Memory B cell (primary cell): Measurements from ENCODE around the gene GRIN2C.

Source experiments
- ATAC-seq: fragments of 150-1000 bp; cut with Tn5 transposase; 2 replicates; pipeline ENCODE4 v1.10.0; 2021; ENCODE audit warnings: low read depth, mild to moderate bottlenecking, moderate library complexity
- DNase-seq, 2 donors: peaks; one replicate each; pipeline ENCODE4 v3.0.0; 2022; ENCODE audit warnings: low spot score in 2 of 2
- H3K27ac Mint-ChIP-seq: one replicate; pipeline ENCODE4 v1.8.0; 2022; ENCODE audit warnings: mild to moderate bottlenecking, moderate library complexity, mixed read lengths
- H3K27me3 Mint-ChIP-seq: one replicate; pipeline ENCODE4 v1.8.0; 2022; ENCODE audit warnings: mixed read lengths
- H3K36me3 Mint-ChIP-seq: one replicate; pipeline ENCODE4 v1.8.0; 2022; ENCODE audit warnings: mild to moderate bottlenecking, mixed read lengths
- H3K4me1 Mint-ChIP-seq: one replicate; pipeline ENCODE4 v1.8.0; 2022; ENCODE audit warnings: mixed read lengths
- H3K4me3 Mint-ChIP-seq: one replicate; pipeline ENCODE4 v1.8.0; 2022; ENCODE audit warnings: mild to moderate bottlenecking, moderate library complexity, mixed read lengths
- H3K9me3 Mint-ChIP-seq: one replicate; pipeline ENCODE4 v1.8.0; 2022; ENCODE audit warnings: mixed read lengths

The GRIN2C gene

DNA sequence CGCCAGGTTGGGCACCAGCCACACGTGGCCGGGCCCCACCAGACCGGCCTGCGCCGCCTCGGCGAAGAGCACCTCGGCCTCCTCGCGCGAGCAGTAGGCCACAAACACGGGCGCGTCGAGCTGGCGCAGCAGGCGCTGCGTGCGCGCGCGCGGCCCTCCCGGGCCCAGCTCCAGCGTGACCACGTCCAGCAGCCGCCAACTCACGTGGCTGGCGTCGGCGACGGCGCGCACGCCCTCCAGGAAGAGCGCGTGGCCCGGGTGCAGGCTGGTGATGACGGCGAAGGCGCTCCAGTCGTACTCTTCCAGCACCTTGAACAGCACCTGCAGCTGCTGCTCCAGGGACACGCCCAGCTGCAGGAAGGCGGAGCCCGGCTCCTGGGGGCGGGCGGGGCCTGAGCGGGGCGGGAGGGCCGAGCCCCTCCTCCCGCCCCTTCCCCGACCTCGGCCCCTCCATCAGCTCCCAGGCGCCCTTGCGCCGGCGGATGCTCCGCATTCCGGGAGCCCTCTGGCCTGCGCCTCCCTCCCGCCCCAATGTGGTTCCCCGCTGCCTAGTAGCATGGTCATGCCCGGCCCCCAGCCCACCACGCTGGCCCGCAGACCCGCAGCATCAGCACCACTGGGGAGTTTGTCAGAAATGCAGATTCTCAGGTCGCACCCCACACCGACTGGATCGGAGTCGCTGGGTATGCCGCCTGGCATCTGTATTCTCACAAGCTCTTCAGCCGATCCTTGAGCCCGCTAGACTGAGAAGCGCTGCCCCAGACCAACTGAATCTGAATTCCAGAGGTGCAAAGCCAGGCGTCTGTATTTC lies 7.2 kb downstream of the GRIN2C start:
- Mint-ChIP-seq H3K36me3 (no peaks in the 10 kb centered on the region), H3K27me3 (peaks cover 40% of the 10 kb centered on the region), H3K4me3 (peak overlapping the region; percentile 54), H3K9me3 (no peaks in the 10 kb centered on the region), H3K4me1 (peaks cover 5% of the 10 kb centered on the region), H3K27ac (no peak overlapping the region)
- ATAC-seq (peak; percentile 86), DNase-seq (no peak)

DNA sequence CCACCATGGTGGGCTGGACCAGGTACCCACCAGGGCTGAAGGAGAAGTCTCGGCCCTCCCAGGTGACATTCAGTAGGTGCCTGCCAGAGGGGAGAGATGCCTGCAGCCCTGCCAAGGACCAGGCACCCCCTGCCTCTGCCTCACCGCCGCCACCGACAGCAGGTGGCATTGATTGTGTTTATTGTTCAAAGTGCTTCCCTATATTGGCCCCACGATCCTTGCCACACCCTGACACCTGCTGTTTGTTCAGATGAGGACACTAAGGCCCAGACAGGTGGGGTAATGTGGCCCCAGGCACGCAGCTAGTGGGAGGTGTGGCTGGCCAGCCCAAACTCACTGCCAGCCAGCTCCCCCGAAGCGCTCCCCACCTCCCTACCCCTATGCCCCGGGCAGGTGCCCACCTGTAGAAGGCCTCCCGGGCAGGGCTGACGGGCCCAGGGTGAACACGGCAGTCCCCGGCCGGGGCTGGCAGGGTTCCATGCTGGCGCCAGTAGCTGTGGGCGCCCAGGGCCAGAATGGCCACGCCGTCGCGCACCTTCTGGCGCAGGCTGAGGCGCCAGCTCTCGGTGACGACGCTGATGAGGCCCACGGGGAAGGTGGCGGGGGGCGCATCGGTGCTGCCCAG lies 8.0 kb downstream of the GRIN2C start:
- Mint-ChIP-seq H3K9me3 (no peaks in the 10 kb centered on the region), H3K36me3 (no peaks in the 10 kb centered on the region), H3K4me1 (peaks cover 2% of the 10 kb centered on the region), H3K27me3 (peaks cover 38% of the 10 kb centered on the region), H3K4me3 (no peak overlapping the region), H3K27ac (no peak overlapping the region)
- ATAC-seq (no peak), DNase-seq (no peak)

DNA sequence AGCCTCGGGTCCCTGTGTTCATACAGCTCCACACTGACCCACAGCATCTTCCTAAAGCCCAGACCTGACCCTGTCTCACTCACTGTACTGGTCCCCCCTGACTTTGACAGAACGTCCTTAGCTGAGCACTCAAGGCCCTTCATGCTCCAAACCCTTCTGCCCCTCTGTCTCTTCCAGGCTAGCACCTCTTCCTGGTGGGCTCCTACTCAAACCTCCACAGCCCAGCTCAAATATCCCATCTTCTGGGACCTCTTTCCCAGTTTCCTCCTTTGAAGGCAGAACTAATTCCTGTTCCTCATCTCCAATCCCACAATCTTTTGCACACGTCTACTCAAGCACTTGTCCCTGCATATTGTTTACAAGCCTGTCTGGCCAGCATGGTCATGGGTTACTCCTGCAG lies 8.8 kb downstream of the GRIN2C start:
- Mint-ChIP-seq H3K4me1 (peaks cover 2% of the 10 kb centered on the region), H3K4me3 (no peak overlapping the region), H3K27me3 (peaks cover 36% of the 10 kb centered on the region), H3K36me3 (no peaks in the 10 kb centered on the region), H3K27ac (no peak overlapping the region), H3K9me3 (no peaks in the 10 kb centered on the region)
- DNase-seq (no peak), ATAC-seq (no peak)

DNA sequence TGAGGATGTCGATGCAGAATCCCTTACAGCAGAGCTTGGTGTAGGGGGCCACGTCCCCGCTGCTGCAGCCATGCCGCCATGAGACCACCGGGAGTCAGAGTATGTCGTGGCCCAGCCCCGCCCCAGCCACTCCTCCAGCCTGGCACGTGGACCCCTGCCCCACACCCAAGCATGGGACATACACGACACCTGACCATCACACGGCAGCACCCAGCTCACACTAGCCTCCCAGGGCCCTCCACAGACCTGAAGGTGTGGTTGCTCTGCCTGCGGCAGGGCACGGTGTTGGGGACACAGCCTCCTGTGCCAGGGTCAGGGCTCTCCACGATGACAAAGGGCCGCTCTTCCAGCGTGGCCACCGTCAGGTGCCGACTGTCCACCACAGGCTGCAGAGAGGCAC lies 9.4 kb downstream of the GRIN2C start:
- Mint-ChIP-seq H3K27me3 (peaks cover 36% of the 10 kb centered on the region), H3K36me3 (no peaks in the 10 kb centered on the region), H3K4me3 (no peak overlapping the region), H3K27ac (no peak overlapping the region), H3K4me1 (peaks cover 2% of the 10 kb centered on the region), H3K9me3 (no peaks in the 10 kb centered on the region)
- no peak for ATAC-seq
- DNase-seq: no peak

DNA sequence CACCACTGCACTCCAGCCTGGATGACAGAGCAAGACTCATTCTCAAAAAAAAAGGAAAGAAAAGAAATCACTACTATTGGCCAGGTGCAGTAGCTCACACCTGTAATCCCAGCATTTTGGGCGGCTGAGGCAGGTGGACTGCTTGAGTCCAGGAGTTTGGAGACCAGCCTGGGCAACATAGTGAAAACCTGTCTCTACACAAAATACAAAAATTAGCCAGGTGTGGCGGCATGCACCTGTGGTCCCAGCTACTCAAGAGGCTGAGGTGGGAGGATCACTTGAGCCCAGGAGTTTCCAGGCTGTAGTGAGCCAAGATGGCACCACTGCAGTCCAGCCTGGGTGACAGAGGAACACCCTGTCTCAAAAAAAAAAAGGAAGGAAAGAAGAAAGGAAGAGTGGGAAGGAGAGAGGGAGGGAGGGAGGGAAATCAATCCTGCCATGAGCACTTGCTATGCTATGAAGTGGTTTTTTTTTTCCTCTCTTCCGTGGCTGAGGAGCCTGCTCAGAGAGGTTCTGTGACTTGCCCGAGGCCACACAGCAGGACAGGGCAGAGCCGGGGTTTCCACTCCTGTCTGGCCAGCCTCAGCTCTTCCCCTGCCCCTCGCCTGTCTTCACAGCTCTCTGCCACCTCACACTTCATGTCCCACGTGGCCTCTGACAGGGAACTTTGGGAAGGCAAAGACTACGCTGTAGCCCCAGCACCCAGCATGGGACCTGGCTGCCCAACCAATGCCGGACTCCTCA lies 10.9 kb downstream of the GRIN2C start:
- H3K27ac Mint-ChIP-seq: no peak overlapping the region
- no peaks in the 10 kb centered on the region for H3K9me3 Mint-ChIP-seq
- H3K4me1 Mint-ChIP-seq: peaks cover 2% of the 10 kb centered on the region
- no peak for ATAC-seq
- DNase-seq: no peak
- peaks cover 26% of the 10 kb centered on the region for H3K27me3 Mint-ChIP-seq
- H3K4me3 Mint-ChIP-seq: no peak overlapping the region
- H3K36me3 Mint-ChIP-seq: no peaks in the 10 kb centered on the region

DNA sequence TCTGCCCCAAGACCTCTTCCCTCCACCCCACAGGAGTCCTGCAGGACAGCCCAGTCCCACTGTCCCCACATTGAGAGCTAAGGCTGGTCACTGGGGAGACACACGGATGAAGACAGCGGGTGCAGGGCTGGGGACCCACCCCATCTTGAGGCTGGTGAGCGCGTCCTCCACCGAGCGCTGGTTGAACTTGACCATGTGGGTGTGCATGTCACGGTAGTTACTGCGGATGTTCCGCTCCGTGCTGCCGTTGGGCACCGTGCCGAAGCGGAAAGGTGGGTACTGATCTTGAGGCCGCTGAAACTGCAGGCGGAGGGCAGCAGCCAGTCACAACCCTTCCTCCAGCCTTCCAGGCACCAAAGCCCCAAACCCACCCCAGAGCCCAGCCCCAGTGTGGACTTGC lies 13.1 kb downstream of the GRIN2C start:
- peaks cover 22% of the 10 kb centered on the region for H3K27me3 Mint-ChIP-seq
- H3K4me1 Mint-ChIP-seq: peaks cover 7% of the 10 kb centered on the region
- H3K36me3 Mint-ChIP-seq: no peaks in the 10 kb centered on the region
- H3K27ac Mint-ChIP-seq: no peak overlapping the region
- H3K9me3 Mint-ChIP-seq: no peaks in the 10 kb centered on the region
- H3K4me3 Mint-ChIP-seq: no peak overlapping the region
- DNase-seq (no peak), ATAC-seq (no peak)

DNA sequence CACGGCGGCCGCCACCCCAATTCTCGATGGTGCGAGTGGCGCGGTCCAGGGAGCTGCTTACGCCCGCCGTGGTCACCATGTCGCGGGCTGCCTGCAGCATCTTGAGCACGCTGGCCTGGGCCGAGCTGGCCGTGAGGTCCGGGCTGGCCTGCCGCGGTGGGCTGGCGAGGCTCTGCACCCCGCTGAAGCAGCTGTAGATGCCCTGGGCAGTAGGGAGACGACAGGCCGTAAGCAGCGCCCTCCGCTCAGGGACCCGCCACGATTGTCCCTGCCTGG lies 16.4 kb downstream of the GRIN2C start:
- no peak for DNase-seq
- peak overlapping the region; percentile 32 for H3K4me3 Mint-ChIP-seq
- no peaks in the 10 kb centered on the region for H3K9me3 Mint-ChIP-seq
- ATAC-seq: no peak
- H3K27ac Mint-ChIP-seq: no peak overlapping the region
- peaks cover 9% of the 10 kb centered on the region for H3K27me3 Mint-ChIP-seq
- no peaks in the 10 kb centered on the region for H3K36me3 Mint-ChIP-seq
- H3K4me1 Mint-ChIP-seq: peaks cover 19% of the 10 kb centered on the region

DNA sequence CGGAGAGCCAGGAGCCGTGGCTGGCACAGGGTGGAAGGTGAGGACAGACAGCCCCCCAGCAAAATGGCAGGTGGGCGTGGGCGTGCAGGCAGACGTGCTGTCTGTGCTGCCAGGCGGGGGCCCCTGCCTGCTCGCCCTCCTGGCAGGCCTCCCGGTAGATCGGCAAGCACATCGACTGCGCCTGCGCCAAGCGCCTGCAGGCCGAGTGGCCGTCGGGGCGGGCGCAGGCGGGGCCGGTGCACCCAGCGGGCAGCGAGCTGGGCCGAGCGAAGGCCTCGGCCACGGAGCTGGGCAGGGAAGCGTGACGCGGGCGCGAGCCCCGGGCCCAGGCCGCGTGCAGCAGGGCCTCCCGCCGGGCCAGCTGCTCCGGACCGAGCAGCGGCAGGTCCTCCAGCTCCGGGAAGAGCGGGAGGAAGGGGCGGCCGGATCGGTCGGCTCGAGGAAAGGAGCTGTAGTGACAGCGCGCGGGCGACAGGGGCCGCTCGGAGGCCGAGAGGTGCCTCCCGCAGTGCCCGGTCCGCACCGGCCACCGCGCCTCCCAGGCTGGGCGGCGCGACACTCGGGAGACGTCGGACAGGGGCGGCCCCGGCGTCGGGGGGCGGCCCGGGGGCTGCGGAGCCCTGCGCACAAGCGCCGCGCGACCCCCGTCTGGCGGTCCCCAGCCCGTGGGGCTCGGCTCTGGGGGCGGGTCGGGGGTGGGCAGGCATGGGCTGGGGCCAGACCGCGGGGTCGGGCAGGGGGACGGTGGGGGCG lies 16.9 kb downstream of the GRIN2C start:
- no peak overlapping the region for H3K4me3 Mint-ChIP-seq
- H3K4me1 Mint-ChIP-seq: peaks cover 19% of the 10 kb centered on the region
- DNase-seq: no peak
- H3K27ac Mint-ChIP-seq: no peak overlapping the region
- ATAC-seq: peak; percentile 38
- peaks cover 9% of the 10 kb centered on the region for H3K27me3 Mint-ChIP-seq
- H3K9me3 Mint-ChIP-seq: no peaks in the 10 kb centered on the region
- H3K36me3 Mint-ChIP-seq: no peaks in the 10 kb centered on the region

DNA sequence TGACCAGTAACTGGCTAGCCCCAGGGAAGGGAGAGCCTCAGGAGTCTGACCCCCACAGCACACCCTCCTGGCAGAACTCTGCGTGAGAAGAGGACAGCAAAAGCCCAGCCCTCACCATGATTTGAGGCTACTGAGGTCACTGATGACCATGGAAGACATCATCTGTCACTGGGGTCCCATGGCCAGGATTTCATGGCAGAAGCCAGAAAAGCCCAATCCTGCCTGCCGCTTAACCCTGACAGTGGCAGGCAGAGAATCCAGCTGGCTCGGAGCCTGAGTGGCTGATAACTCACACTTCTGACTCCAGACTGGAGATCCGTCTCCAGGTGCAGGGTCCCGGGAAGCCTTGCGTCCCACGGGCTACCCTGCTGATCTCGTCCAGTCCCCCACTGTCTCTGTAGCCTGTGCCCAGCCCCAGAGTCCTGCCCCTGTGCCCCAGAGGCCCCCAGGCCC lies 17.5 kb downstream of the GRIN2C start:
- peaks cover 9% of the 10 kb centered on the region for H3K27me3 Mint-ChIP-seq
- ATAC-seq (no peak), DNase-seq (no peak)
- no peaks in the 10 kb centered on the region for H3K36me3 Mint-ChIP-seq
- H3K9me3 Mint-ChIP-seq: no peaks in the 10 kb centered on the region
- peaks cover 19% of the 10 kb centered on the region for H3K4me1 Mint-ChIP-seq
- peak overlapping the region; percentile 44 for H3K4me3 Mint-ChIP-seq
- no peak overlapping the region for H3K27ac Mint-ChIP-seq

DNA sequence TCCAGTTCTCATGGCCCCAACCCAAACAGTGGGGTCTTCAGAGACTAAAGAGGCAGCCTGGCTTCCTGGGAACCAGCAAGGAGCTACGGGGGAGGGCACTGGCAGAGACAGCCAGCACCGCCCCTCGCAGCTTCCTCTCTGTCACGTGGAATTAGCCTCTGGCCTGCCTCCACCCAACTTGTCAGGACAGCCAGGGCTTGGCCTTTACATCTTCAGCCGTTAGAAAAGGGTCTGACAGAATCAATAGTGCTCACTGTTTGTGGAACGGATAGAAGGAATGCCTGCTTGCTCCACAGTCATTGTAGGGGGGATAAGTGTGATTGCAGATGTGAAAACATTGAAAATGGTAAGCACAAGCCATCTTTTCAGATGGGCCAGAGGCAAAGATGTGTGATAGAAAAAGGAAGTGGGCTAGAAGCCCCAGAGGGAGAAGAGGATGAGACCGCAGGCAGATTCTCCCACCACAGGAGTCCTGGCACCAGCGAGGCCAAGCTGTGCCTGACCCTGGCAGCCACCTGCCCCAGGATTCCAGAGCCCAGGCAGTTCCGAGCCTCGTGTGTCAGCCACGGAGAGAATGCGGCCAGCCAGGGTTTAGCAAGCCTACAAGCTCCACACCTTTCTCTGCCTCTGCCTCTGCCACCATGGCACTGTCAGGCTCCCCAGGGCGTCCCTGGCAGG lies 18.6 kb downstream of the GRIN2C start:
- Mint-ChIP-seq H3K4me1 (peaks cover 21% of the 10 kb centered on the region), H3K27me3 (peaks cover 9% of the 10 kb centered on the region), H3K27ac (no peak overlapping the region), H3K36me3 (peaks cover 4% of the 10 kb centered on the region), H3K9me3 (no peaks in the 10 kb centered on the region), H3K4me3 (peak overlapping the region; percentile 38)
- ATAC-seq: peak; percentile 67
- no peak for DNase-seq

DNA sequence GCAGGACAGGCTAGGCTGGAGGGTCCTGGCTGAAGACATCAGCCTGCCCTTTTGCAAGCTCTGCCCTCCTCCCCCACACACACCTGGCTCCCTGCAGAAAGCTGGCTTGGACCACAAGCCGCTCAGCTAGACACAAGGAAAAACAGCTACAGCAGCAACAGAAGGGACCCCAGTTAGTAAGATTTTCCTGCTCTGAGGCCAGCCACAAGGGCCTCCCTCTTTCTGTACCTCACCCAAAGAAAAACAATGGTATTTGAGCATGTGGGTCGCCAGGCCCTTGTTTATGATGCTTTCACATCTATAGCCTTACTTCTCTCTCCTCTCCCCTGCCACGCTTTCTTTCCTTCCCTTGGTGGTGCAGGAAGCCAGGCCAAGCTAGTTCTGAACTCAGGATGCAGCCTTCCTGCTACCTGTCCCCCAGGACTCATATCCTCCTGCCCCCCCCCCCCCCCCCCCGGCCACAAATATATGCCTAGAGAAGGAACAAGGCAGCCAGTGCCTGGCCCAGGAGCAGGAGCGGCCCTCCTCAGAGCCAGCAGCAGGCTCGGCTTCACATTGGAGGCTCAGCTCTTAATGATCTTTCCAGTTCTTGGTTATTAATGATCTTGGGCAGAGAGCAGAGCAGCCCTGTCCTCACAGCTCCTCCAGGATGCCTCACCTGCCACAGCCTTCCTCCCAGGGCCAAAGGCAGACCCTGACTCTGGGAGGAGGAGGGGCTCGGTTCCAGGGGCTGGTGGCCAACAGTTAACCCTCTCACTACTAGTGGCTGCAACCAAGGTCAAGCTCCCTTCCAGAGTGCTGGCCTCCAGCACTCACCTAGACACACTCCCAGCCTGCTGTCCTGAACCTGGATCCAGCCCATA lies 19.5 kb downstream of the GRIN2C start:
- H3K4me3 Mint-ChIP-seq: no peak overlapping the region
- no peak for ATAC-seq

DNA sequence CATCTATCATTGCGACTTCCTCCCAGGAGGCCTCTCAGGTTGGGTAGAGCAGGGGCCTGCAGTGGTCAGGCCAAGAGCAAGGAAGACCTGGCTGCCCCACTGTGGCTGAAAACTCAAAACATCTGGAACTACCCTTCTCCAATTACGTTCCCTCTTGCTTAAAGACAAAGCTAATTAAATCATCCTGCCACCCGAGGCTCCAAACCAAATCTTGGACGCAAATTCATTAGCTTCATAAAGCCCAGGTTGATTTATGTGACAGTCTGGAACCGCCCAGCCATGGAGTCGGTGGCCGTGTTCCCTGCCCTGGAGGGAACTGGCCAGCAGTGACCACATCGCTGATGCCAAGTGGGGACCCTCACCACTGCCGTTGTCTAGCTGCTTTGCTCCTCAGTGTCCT lies 21.4 kb downstream of the GRIN2C start:
- no peak for DNase-seq
- ATAC-seq: no peak
- Mint-ChIP-seq H3K4me3 (no peak overlapping the region), H3K9me3 (no peaks in the 10 kb centered on the region), H3K27ac (no peak overlapping the region), H3K27me3 (no peaks in the 10 kb centered on the region), H3K4me1 (peaks cover 36% of the 10 kb centered on the region), H3K36me3 (peaks cover 7% of the 10 kb centered on the region)

More for the DNA sequence above, 19.5 kb downstream of the GRIN2C start:
- peaks cover 4% of the 10 kb centered on the region for H3K27me3 Mint-ChIP-seq
- peaks cover 7% of the 10 kb centered on the region for H3K36me3 Mint-ChIP-seq
- H3K27ac Mint-ChIP-seq: no peak overlapping the region
- no peak for DNase-seq
- no peaks in the 10 kb centered on the region for H3K9me3 Mint-ChIP-seq
- peaks cover 27% of the 10 kb centered on the region for H3K4me1 Mint-ChIP-seq
